Stimulated activated CD8-positive, alpha-beta memory T cell treated with anti-CD3 and anti-CD28 coated beads, Interleukin-15, amount 100 ng/mL, for 4 hours (primary cell): ENCODE data around the gene TLE4.
"Not testable (repeated sequence)": the region's sequence is repeated elsewhere in the genome, so short reads cannot be mapped to it uniquely, and the experiment has no call there.

ENCODE experiments used
- DNase-seq, 2 donors: peaks; one replicate each; pipeline ENCODE4 v3.0.0-alpha.2; 2020; ENCODE audit warnings: low read depth in 2 of 2

The TLE4 gene

GRCh38 chr9:79603222-79603920, 31.6 kb downstream of the TLE4 start:
- no peak for DNase-seq

DNA sequence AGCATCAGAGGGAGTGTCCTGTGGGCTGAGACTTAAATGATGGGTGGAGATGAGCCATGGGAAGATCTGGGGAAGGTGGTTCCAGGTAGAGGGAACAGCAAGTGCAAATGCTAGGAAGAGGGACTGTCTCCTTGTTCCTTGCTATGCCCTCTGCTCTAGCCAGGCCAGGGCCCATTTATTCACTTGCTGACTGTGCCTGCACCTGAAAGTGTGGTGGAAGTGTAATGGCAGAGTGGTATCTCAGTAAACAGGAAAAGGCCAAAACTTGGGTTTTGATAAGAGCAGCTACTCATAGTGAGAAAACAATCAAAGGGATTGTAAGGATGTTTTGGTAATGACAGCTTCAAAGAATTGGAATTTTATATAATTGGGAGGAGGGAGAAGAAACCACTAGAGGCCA, 32.4 kb downstream of the TLE4 start:
- no peak for DNase-seq

DNA sequence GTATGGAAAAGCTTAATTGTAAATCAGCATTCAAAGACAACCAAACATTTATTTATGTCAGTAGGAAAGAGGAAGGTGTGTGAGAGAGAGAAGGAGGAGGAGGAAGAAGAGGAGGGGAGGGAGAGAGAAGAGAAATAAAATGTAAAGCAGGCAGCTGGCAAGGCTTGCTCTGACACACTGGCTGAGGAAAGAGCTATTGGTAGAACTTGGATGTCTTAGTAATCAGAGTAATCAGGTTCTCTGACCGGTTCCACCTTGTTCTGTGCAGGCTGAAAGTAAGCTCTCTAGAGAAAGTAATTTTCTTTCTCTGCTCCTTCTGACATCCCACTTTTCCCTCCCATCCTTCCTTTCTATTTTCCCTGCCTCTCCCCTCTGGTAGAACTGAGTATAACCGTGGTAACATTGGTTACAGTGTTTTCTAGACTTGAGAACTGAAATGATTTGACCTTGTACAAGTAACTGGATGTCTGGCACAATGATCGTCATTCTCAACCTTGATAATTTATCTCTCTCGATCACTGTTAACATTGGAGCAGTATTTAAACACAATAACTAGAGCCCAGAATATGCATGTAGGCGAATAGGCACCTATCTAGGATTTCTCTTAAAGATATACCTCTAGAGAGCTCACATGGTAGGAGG, 33.3 kb downstream of the TLE4 start:
- DNase-seq: no peak

- not testable (repeated sequence) for DNase-seq
Measured at GRCh38 chr9:79606529-79606928, 34.8 kb downstream of the TLE4 start.

DNA sequence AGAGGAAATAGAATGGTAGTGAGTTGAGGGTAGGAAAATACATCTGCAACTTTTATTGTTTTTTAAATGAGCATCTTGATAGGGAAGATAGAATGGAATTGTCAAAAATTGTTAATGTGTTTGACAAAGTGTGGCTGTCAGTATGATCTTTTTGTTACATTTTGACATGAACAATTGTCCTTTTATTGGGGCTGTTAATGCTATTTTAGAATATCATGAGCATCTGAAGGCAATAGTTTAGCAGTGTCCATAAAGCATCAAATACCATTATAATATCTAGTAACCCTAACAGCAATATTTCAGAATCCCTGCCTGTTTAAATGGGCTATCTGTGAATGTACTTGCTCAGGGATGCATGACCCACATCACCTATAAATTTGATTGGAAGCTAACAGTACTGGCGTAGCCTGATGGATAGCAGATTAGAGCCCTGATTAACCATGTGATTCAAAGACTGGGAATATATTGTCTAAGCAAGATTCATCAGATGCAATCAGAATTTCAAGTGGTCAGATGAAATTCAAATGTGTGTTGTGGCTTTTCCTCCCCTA, 37.8 kb downstream of the TLE4 start:
- DNase-seq: no peak

DNA sequence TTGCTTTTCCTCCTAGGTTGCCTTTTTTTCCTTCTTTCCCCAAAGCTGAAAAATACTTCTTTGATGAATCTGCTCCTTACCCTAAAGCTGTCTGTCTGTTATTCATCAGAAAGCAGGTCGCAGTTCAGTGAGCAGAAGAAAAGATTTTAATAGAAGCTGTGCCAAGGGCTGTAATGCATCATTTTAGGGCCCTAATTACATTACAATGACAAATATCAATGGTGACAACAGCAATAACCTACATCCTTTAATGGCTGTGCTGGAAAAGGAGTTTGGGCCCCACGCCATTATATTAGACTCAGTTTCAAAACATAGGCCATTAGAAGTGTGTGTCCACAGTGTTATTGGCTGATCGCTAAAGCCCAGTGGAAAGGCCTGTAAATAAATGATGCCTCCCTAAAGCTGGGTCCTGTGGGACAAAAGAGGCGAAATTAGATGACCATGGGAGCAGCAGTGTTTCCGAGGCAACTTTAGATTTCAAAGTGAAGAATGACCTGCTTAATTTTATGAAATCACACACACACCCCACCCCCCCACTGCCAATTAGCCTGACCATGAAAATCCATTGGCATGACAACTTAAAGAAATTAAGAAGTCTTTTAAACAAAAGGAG, 38.4 kb downstream of the TLE4 start:
- no peak for DNase-seq

DNA sequence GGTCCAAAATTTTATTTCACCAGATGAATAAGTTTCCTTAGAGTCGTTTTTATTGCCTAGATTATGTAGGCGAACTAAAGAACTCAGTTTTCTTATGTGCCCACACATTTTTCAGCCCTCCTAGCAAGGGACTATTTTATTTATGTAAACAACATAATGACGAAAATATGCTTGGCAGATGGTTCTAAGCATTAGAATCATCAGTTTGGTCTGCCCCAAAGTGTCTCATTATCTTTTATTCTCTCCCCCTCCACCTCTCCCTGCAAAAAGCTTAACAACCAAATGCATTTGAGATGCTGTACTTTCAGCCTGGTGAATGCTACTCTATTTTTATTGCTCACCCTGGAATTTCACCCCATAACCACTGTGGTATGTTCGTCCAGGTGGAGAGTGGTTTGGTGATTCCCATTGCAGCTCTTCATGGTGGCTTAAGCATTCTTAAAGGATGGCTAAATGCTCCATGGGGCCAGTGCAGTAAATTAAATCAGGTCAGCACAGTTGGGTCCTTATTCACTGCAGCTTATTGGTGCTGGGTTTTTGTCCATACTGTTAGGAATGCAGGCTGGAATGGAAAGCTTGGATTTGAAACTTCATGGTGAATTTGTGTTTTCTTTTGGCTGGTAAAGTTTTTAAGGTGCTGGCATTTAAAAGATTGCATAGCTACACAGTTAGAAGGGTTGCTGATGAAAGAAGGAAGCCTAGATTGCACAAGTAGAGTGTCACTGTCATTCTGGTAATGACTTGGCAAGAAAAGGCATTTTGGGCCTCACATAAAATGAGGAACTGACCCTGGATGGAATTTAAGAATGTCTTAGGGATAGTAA, 39.2 kb downstream of the TLE4 start:
- DNase-seq: no peak

DNA sequence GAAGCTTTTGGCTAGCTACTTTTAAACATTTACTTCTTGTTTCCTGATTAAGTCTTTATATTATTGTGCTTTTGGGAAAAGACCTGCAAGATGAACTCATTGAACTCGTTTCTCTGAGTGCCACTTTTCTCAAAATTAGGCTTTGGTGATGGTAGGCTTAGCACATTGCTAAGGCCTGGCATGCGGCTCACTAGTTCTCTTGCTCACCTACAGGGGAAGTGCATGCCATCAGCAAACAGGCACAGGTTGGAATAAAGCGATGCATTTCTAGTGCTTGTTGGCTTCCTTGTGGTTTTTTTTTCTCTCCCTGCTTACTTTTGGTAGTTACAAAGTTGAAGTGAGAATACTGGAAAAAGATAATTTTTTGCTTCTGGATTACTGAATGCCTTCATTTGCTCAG, 41.4 kb downstream of the TLE4 start:
- DNase-seq: no peak

- no peak for DNase-seq
Measured at GRCh38 chr9:79615038-79615437, 43.3 kb downstream of the TLE4 start.

- DNase-seq: no peak
Measured at GRCh38 chr9:79616013-79616412, 44.2 kb downstream of the TLE4 start.

DNA sequence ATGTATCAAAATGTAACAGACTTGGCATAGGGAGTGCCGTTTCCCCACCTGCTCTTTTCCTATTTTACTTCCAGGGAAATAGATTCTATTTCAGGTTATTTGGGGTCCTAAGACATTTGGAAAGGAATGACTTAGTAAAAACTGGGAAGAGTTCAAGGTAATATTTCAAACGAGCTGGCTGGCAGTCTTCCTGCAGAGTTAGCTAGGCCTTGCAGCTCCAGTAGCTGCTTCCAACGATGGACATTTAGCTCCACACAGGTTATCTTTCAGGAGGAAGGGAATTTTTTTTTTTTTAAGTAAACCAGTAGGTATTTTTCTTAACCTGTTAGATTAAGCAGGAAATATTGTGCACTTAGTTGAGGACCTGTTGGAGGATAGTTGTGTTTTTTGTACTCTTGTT, 45.2 kb downstream of the TLE4 start:
- DNase-seq: no peak

GRCh38 chr9:79617395-79617794, 45.6 kb downstream of the TLE4 start:
- DNase-seq: no peak

- no peak for DNase-seq
Measured at GRCh38 chr9:79619930-79620329, 48.2 kb downstream of the TLE4 start.

- DNase-seq: no peak
Measured at GRCh38 chr9:79621916-79622575, 50.3 kb downstream of the TLE4 start.

- peak; percentile 7 to 12 for DNase-seq
Measured at GRCh38 chr9:79623799-79624721, 52.3 kb downstream of the TLE4 start.

- DNase-seq: no peak
Measured at GRCh38 chr9:79629721-79630120, 58.0 kb downstream of the TLE4 start.

- DNase-seq: no peak
Measured at GRCh38 chr9:79630521-79631403, 59.0 kb downstream of the TLE4 start.

GRCh38 chr9:79632060-79632459, 60.3 kb downstream of the TLE4 start:
- DNase-seq: no peak

DNA sequence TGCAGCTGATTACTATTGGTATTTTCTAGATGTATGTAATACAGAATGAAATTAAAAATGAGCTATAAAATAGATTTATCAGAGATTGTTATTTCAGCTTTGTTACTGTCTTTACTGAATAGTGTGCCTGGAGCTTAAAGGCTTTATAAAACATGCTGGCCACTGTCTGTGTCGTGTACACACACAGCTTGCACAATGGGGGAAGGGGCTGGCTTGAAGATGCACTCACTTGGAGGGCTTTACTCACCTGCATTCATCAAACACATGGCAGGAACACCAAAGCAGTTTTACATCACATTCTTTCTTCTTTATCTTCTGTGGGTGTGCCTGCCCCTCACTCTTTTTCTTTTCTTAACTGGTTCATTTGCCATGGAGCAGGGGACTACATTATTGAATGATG, 60.9 kb downstream of the TLE4 start:
- no peak for DNase-seq
